HG02970 (cell line): ENCODE measurements around the gene CBLB.
"Not testable (repeated sequence)": the region's sequence is repeated elsewhere in the genome, so short reads cannot be mapped to it uniquely, and the experiment has no call there.

Experiments
- ATAC-seq: cut with Tn5 transposase; IDR thresholded peaks from one replicate; pipeline ENCODE4 v1.9.1; 2021; ENCODE audit warnings: mild to moderate bottlenecking, moderate library complexity, moderate number of reproducible peaks; ENCODE audit not compliant: unreplicated experiment, low FRiP score

Gene CBLB

GRCh38 chr3:105763659-105764036 is 105.2 kb downstream of the CBLB start:
- ATAC-seq, result no peak

- ATAC-seq, result no peak
Observed at GRCh38 chr3:105762749-105763658, 105.8 kb downstream of the CBLB start.

GRCh38 chr3:105762214-105762613 is 106.6 kb downstream of the CBLB start:
- not testable (repeated sequence) for ATAC-seq

- no peak for ATAC-seq
Observed at GRCh38 chr3:105759442-105760078, 109.3 kb downstream of the CBLB start.

GRCh38 chr3:105758451-105758850 is 110.4 kb downstream of the CBLB start:
- no peak for ATAC-seq

- no peak for ATAC-seq
Observed at GRCh38 chr3:105755121-105755886, 113.5 kb downstream of the CBLB start.

GRCh38 chr3:105752791-105753415 is 115.9 kb downstream of the CBLB start:
- ATAC-seq, result no peak

GRCh38 chr3:105747696-105748095 is 121.1 kb downstream of the CBLB start:
- no peak for ATAC-seq

- no peak for ATAC-seq
Observed at GRCh38 chr3:105747060-105747541, 121.7 kb downstream of the CBLB start.

- ATAC-seq, result no peak
Observed at GRCh38 chr3:105746231-105746996, 122.4 kb downstream of the CBLB start.

GRCh38 chr3:105745046-105745445 is 123.8 kb downstream of the CBLB start:
- no peak for ATAC-seq

- ATAC-seq, result no peak
Observed at GRCh38 chr3:105744202-105744601, 124.6 kb downstream of the CBLB start.

GRCh38 chr3:105733356-105733755 is 135.5 kb downstream of the CBLB start:
- ATAC-seq, result no peak

- ATAC-seq, result no peak
Observed at GRCh38 chr3:105731686-105732085, 137.1 kb downstream of the CBLB start.

GRCh38 chr3:105730801-105731354 is 137.9 kb downstream of the CBLB start:
- no peak for ATAC-seq

GRCh38 chr3:105729667-105730066 is 139.1 kb downstream of the CBLB start:
- ATAC-seq, result no peak

GRCh38 chr3:105728771-105729312 is 140.0 kb downstream of the CBLB start:
- ATAC-seq, result no peak

GRCh38 chr3:105727036-105727435 is 141.8 kb downstream of the CBLB start:
- ATAC-seq, result not testable (repeated sequence)

- ATAC-seq, result peak; percentile 99
Observed at GRCh38 chr3:105722943-105723556, 145.8 kb downstream of the CBLB start.
